Measurements from ENCODE around the gene MED13L.

DNA sequence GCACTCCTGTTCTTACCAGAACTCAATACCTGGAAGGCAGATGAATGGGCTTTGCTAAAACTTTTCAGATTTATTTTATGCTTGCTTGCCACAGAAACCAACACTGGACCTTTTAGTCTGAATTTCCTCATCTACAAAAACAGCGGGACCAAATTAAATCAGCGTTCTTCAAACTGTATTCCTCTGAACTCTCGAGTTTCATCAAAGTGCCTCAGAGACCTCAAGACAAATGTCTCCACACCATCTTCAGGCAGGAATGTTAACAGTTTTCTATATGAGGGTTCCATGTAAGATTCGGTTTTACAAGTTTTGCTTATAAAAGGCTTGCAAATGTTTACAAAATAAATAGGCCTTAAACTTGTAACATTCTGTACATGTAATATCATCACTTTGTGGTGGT lies 74.6 kb downstream of the MED13L start:
- TF ChIP-seq, protein P1, sequence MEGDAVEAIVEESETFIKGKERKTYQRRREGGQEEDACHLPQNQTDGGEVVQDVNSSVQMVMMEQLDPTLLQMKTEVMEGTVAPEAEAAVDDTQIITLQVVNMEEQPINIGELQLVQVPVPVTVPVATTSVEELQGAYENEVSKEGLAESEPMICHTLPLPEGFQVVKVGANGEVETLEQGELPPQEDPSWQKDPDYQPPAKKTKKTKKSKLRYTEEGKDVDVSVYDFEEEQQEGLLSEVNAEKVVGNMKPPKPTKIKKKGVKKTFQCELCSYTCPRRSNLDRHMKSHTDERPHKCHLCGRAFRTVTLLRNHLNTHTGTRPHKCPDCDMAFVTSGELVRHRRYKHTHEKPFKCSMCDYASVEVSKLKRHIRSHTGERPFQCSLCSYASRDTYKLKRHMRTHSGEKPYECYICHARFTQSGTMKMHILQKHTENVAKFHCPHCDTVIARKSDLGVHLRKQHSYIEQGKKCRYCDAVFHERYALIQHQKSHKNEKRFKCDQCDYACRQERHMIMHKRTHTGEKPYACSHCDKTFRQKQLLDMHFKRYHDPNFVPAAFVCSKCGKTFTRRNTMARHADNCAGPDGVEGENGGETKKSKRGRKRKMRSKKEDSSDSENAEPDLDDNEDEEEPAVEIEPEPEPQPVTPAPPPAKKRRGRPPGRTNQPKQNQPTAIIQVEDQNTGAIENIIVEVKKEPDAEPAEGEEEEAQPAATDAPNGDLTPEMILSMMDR (IDR thresholded peaks at IDR 0.05) = no peak
- no peak for TF ChIP-seq POLR2A (IDR thresholded peaks at IDR 0.05)

Measured in lower leg skin (tissue), 3 donors.